ENCODE data around the gene TAPT1. TPM values are rescaled to one million over a fixed set of nuclear protein-coding genes. Genes with fewer than 3 reads are reported as not detected.

The TAPT1 gene
- total and polyA plus RNA-seq, 2 experiments from 2014 or later = 3.6 to 9.9 TPM

DNA sequence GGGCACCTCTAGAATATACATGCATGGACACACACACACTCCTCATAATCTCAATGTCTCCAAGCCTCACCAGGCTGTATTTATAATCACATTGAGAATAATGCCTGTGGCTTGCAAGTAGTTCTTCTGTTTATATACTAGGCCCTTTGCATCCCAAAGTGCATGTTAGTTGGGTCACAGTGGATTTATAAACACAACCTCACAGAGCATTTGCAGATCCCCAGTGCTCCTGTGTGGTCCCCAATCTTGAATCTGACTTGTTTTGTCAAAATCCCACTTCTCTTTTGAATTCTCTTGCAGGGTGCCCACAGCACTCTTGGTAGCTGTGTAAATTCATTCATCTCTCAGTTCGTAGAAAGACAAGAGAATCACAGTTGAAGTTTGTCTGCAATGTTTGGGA is 92.9 kb downstream of the TAPT1 start (continued):
- TF ChIP-seq ZNF331 (CRISPR knock-in tag; IDR thresholded peaks at IDR 0.05; ENCODE audit: low read depth) (no peak), ZNF114 (CRISPR knock-in tag; IDR thresholded peaks at IDR 0.05) (no peak), EZH2 (IDR thresholded peaks at IDR 0.05; ENCODE audit: low read depth, unreplicated experiment) (no peak), POLR2AphosphoS5 (IDR thresholded peaks at IDR 0.05; ENCODE audit: low read depth) (no peak), STAT1 (IDR thresholded peaks at IDR 0.05; ENCODE audit: unreplicated experiment) (no peak), NANOG (IDR thresholded peaks at IDR 0.05; ENCODE audit: borderline replicate concordance) (no peak)
- TF ChIP-seq, protein P1, sequence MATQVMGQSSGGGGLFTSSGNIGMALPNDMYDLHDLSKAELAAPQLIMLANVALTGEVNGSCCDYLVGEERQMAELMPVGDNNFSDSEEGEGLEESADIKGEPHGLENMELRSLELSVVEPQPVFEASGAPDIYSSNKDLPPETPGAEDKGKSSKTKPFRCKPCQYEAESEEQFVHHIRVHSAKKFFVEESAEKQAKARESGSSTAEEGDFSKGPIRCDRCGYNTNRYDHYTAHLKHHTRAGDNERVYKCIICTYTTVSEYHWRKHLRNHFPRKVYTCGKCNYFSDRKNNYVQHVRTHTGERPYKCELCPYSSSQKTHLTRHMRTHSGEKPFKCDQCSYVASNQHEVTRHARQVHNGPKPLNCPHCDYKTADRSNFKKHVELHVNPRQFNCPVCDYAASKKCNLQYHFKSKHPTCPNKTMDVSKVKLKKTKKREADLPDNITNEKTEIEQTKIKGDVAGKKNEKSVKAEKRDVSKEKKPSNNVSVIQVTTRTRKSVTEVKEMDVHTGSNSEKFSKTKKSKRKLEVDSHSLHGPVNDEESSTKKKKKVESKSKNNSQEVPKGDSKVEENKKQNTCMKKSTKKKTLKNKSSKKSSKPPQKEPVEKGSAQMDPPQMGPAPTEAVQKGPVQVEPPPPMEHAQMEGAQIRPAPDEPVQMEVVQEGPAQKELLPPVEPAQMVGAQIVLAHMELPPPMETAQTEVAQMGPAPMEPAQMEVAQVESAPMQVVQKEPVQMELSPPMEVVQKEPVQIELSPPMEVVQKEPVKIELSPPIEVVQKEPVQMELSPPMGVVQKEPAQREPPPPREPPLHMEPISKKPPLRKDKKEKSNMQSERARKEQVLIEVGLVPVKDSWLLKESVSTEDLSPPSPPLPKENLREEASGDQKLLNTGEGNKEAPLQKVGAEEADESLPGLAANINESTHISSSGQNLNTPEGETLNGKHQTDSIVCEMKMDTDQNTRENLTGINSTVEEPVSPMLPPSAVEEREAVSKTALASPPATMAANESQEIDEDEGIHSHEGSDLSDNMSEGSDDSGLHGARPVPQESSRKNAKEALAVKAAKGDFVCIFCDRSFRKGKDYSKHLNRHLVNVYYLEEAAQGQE (IDR thresholded peaks at IDR 0.05; ENCODE audit: unreplicated experiment) = no peak

DNA sequence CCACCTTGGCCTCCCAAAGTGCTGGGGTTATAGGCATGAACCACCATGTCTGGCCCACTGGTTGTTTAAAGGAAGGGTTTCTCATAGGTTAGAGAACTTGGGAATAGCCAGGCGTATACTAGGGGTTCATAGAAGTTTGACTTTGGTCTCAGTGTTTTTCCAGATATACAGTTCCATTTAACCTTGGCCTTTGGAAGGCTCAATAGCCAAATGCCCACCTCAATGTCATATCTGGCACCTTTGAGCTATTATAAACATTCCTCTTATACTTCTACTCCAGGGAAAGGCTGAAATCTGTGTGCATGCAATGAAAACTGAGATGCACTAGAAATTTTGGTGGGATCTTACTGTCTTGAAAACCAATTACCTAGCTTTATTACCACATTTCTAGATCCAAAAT is 95.0 kb downstream of the TAPT1 start:
- Histone ChIP-seq H3K27ac (ENCODE audit: low read depth) (no peak overlapping the region), H3F3A (replicated peaks; ENCODE audit: low read depth) (no peaks in the 10 kb centered on the region), H3K4me3 (no peak overlapping the region), H4K20me1 (replicated peaks; ENCODE audit: insufficient read depth) (no peaks in the 10 kb centered on the region), H3K4me1 (ENCODE audit: insufficient read depth) (no peaks in the 10 kb centered on the region), H3K36me3 (ENCODE audit: insufficient read depth) (no peaks in the 10 kb centered on the region), H3K79me2 (replicated peaks; ENCODE audit: insufficient read depth) (no peaks in the 10 kb centered on the region), H3K9me2 (ENCODE audit: insufficient read depth) (no peaks in the 10 kb centered on the region; the same call in 1 of the 2 replicates), H3K4me2 (no peak overlapping the region), H2AFZ (no peak overlapping the region), H3K27me3 (ENCODE audit: insufficient read depth) (no peaks in the 10 kb centered on the region)
- no peaks in the 10 kb centered on the region for H3K4me1 Mint-ChIP-seq
- no peak for ATAC-seq
- H3K36me3 Mint-ChIP-seq (ENCODE audit: low read depth) = peaks cover 4% of the 10 kb centered on the region; the same call in 1 of the 3 replicates
- H3K27me3 Mint-ChIP-seq (ENCODE audit: insufficient read depth, low read depth, poor library complexity) = no peaks in the 10 kb centered on the region
- no peak overlapping the region for H3K27ac Mint-ChIP-seq
- peaks cover 14% of the 10 kb centered on the region; the same call in 2 of the 3 replicates for H3K9me3 Mint-ChIP-seq
- H3K4me3 Mint-ChIP-seq = no peak overlapping the region
- DNase-seq (ENCODE audit: low spot score) = no peak
- TF ChIP-seq JUNB (IDR thresholded peaks at IDR 0.05; ENCODE audit: unreplicated experiment) (no peak), NANOG (IDR thresholded peaks at IDR 0.05; ENCODE audit: borderline replicate concordance) (no peak), EZH2phosphoT487 (IDR thresholded peaks at IDR 0.05; ENCODE audit: unreplicated experiment) (no peak), CREB1 (CRISPR knock-in tag; IDR thresholded peaks at IDR 0.05; ENCODE audit: low read depth) (no peak), ZNF114 (CRISPR knock-in tag; IDR thresholded peaks at IDR 0.05) (no peak), ZNF331 (CRISPR knock-in tag; IDR thresholded peaks at IDR 0.05; ENCODE audit: low read depth) (no peak), EZH2 (IDR thresholded peaks at IDR 0.05; ENCODE audit: low read depth, unreplicated experiment) (no peak)
- TF ChIP-seq, protein P1 (IDR thresholded peaks at IDR 0.05; ENCODE audit: unreplicated experiment) = no peak
- TF ChIP-seq, protein P2, sequence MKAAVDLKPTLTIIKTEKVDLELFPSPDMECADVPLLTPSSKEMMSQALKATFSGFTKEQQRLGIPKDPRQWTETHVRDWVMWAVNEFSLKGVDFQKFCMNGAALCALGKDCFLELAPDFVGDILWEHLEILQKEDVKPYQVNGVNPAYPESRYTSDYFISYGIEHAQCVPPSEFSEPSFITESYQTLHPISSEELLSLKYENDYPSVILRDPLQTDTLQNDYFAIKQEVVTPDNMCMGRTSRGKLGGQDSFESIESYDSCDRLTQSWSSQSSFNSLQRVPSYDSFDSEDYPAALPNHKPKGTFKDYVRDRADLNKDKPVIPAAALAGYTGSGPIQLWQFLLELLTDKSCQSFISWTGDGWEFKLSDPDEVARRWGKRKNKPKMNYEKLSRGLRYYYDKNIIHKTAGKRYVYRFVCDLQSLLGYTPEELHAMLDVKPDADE (IDR thresholded peaks at IDR 0.05) = no peak

All from GM23338 (cell line).